GM18511 (cell line): Measurements from ENCODE around the gene PPM1N.
A peak's percentile ranks its signal among the peaks of the same experiment; 100 is the strongest.

Source experiments
- ATAC-seq: cut with Tn5 transposase; IDR thresholded peaks from one replicate; pipeline ENCODE4 v1.9.1; 2021; ENCODE audit warnings: mild to moderate bottlenecking, moderate library complexity; ENCODE audit not compliant: unreplicated experiment

The PPM1N gene

GRCh38 chr19:45498411-45499195 lies at the start of gene PPM1N:
PPM1N (plus strand) TSS chr19:45498443; CDS start chr19:45498473, 30 bp downstream.
- no peak for ATAC-seq

GRCh38 chr19:45448887-45449299 lies 49.4 kb upstream of the PPM1N start:
- no peak for ATAC-seq

- peak; percentile 34 for ATAC-seq
Observed at GRCh38 chr19:45450012-45450333, 48.3 kb upstream of the PPM1N start.

GRCh38 chr19:45451131-45451849 lies 47.0 kb upstream of the PPM1N start:
- no peak for ATAC-seq

- ATAC-seq: no peak
Observed at GRCh38 chr19:45451850-45452387, 46.3 kb upstream of the PPM1N start.

GRCh38 chr19:45455707-45456499 lies 42.3 kb upstream of the PPM1N start:
- no peak for ATAC-seq

GRCh38 chr19:45456500-45456815 lies 41.8 kb upstream of the PPM1N start:
- ATAC-seq: no peak

GRCh38 chr19:45457776-45458175 lies 40.5 kb upstream of the PPM1N start:
- ATAC-seq: no peak

- ATAC-seq: no peak
Observed at GRCh38 chr19:45460807-45461347, 37.4 kb upstream of the PPM1N start.

GRCh38 chr19:45462174-45462573 lies 36.1 kb upstream of the PPM1N start:
- no peak for ATAC-seq

- ATAC-seq: no peak
Observed at GRCh38 chr19:45463241-45463640, 35.0 kb upstream of the PPM1N start.

GRCh38 chr19:45464274-45464673 lies 34.0 kb upstream of the PPM1N start:
- no peak for ATAC-seq

- no peak for ATAC-seq
Observed at GRCh38 chr19:45464852-45465441, 33.3 kb upstream of the PPM1N start.

GRCh38 chr19:45467115-45467455 lies 31.2 kb upstream of the PPM1N start:
- ATAC-seq: no peak

GRCh38 chr19:45467456-45468158 lies 30.6 kb upstream of the PPM1N start, which contains the start of gene FOSB:
FOSB (plus strand) TSS chr19:45467996; CDS start chr19:45468587, 591 bp downstream.
- peak; percentile 39 for ATAC-seq

GRCh38 chr19:45468159-45468651 lies 30.0 kb upstream of the PPM1N start:
- no peak for ATAC-seq

- ATAC-seq: peak; percentile 20
Observed at GRCh38 chr19:45468803-45469131, 29.5 kb upstream of the PPM1N start.

GRCh38 chr19:45469132-45469944 lies 28.9 kb upstream of the PPM1N start:
- peak; percentile 69 for ATAC-seq
